Cardiac septum (tissue), 1 donor: ENCODE results near the gene LEMD1. TPM values are rescaled to one million over a fixed set of nuclear protein-coding genes. Genes with fewer than 3 reads are reported as not detected.

Experiments
- DNase-seq: peaks from one replicate; pipeline ENCODE4 v3.0.0-alpha.2; 2020; ENCODE audit warnings: low spot score
- intact Hi-C: fragments of 100-400 bp; cut with DNase I; formaldehyde crosslinking; loops from one replicate; pipeline ENCODE4 v1.14.0; 2022
- total RNA-seq: library from RNA; stranded (reverse); fragmentation: NEBNext Ultra II Directional; extraction: Animal tissue kit (Norgen Biotek cat#: 25700); gene quantifications from one replicate; pipeline ENCODE4 v1.2.1, GENCODE V29; 2021
- donor health status: DM: no; HTN: no; CAD: no.

Gene LEMD1
- total RNA-seq, 1 donor from 2014 or later: not detected

GRCh38 chr1:205447457-205448341 is 25.8 kb upstream of the LEMD1 start:
- intact Hi-C loops: no loop called here
- no peak for DNase-seq

GRCh38 chr1:205446828-205447227 is 25.0 kb upstream of the LEMD1 start:
- DNase-seq: no peak
- intact Hi-C loops: no loop called here

- intact Hi-C loops: no loop called here
- DNase-seq: no peak
Observed at GRCh38 chr1:205445646-205445935, 23.7 kb upstream of the LEMD1 start.

DNA sequence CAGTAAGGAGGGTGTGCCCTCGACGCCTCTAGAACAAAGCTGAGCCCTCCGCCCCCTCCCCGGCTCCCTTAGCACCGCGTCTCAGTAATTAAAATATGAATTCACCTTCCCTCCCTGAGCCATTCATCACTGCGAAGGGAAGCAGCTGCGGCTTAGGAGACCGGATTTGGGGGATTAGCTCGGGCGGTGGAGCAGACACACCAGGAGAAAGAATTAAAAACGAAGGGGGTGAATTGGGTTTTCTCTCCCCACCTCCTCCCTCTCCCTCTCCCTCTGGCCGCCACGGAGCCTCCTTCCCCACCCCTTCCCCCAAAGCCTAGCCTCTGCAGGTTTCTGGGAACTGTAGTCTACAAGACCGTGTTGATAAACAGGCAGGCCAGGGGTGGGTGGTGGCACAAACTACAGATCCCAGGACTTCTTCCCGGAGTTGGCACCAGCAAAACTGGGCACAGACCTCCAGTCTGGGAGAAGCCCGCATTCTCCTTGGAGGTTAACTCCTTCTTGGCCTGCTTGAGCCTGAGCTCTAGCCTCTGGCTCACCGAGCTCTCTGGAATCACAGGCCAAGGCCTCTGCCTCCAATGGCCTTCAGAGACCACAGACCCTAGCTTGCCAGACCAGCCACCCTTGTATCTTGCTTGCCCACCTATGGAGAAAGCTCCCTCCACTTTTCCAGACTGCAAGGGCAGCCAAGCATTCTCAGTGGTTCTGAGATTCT is 23.2 kb upstream of the LEMD1 start:
- no peak for DNase-seq
- intact Hi-C loops: no loop called here

DNA sequence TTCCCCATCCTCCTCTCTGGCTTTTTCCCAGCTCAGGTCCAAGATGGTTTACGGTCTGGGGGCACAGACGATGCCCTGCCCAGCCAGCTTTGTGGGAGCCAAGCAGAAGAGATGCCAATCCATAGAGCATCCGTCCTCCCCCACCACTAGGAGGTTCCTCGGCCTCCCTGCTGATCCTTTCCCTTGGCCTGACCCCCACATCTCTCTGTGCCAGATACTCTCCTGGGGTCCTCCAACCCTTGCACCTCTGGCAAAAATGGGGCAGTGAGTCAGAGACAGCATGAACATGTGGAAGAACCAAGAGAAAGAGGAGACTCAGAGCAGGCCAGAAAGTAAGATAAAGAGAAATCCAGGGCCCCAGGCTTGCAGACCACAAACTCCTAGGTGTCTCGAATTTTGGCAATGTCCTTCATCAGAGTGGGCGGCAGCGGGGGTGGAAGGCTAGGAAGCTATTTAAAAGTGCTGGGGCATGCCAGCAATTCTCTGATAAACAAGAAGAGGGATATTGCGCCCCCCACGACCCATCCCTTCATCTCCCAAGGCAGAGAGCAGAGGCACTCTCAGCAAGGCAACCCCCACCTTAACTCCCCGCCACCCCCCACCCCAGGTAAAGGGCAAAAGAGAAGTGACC is 22.6 kb upstream of the LEMD1 start:
- no peak for DNase-seq
- intact Hi-C loops: no loop called here

- intact Hi-C loops: no loop called here
Observed at GRCh38 chr1:205443585-205444299, 21.9 kb upstream of the LEMD1 start.

GRCh38 chr1:205442051-205442725 is 20.3 kb upstream of the LEMD1 start:
- intact Hi-C loops: no loop called here
- DNase-seq: no peak

More at GRCh38 chr1:205443585-205444299, 21.9 kb upstream of the LEMD1 start:
- no peak for DNase-seq

DNA sequence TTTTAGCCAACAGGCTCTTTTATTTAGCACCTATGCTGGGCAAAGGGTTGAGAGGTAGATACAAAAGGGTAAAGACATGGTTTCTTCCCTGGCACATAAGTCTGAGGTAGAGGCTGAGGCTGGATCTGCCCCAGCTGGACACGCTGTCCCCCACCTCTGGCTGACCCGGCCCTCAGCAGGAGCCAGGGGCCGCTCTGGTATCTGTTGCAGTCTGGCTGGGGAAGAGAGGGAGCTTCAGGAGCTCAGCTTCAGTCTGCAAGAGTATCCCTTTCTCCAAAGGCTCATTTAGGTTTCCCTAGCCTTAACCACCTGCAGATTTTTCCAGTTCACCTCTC is 19.8 kb upstream of the LEMD1 start:
- intact Hi-C loops: no loop called here
- no peak for DNase-seq

- no peak for DNase-seq
- intact Hi-C loops: no loop called here
Observed at GRCh38 chr1:205441318-205441633, 19.4 kb upstream of the LEMD1 start.

- no peak for DNase-seq
- intact Hi-C loops: no loop called here
Observed at GRCh38 chr1:205440476-205441317, 18.8 kb upstream of the LEMD1 start.

GRCh38 chr1:205440121-205440475 is 18.2 kb upstream of the LEMD1 start:
- intact Hi-C loops: no loop called here
- no peak for DNase-seq

GRCh38 chr1:205438213-205439158 is 16.6 kb upstream of the LEMD1 start:
- intact Hi-C loops: loop anchor here (5.0 kb wide), 1 partner anchor 39 kb away; no protein-coding TSS in a partner anchor
- DNase-seq: peak; percentile 85

- intact Hi-C loops: loop anchor here (5.0 kb wide), 1 partner anchor 40 kb away; no protein-coding TSS in a partner anchor
- DNase-seq: no peak
Observed at GRCh38 chr1:205437570-205437969, 15.7 kb upstream of the LEMD1 start.

GRCh38 chr1:205436776-205437410 is 15.0 kb upstream of the LEMD1 start:
- intact Hi-C loops: loop anchor here (5.0 kb wide), 1 partner anchor 40 kb away; no protein-coding TSS in a partner anchor
- peak; percentile 56 for DNase-seq

- DNase-seq: peak; percentile 27
- intact Hi-C loops: loop anchor here (5.0 kb wide), 1 partner anchor 41 kb away; no protein-coding TSS in a partner anchor
Observed at GRCh38 chr1:205435578-205436573, 14.0 kb upstream of the LEMD1 start.

GRCh38 chr1:205434738-205435137 is 12.9 kb upstream of the LEMD1 start:
- intact Hi-C loops: loop anchor here (5.0 kb wide), 1 partner anchor 43 kb away; no protein-coding TSS in a partner anchor
- no peak for DNase-seq
